Endometrium (tissue), 2 donors: ENCODE data around the gene PRDM16.

Experiments
- FAIRE-seq: peaks from 2 replicates; lab custom pipeline; 2012; peaks lifted over from hg19 to GRCh38; lab: Jason Lieb, UNC
- donor health status: control.
- donor health status: control.

The PRDM16 gene

GRCh38 chr1:3375245-3375644, 306.2 kb downstream of the PRDM16 start:
- FAIRE-seq = no peak

GRCh38 chr1:3377166-3377565, 308.2 kb downstream of the PRDM16 start:
- no peak for FAIRE-seq

- FAIRE-seq = no peak
These were observed 308.7 kb downstream of the PRDM16 start for GRCh38 chr1:3377604-3378279.

- FAIRE-seq = no peak
These were observed 309.6 kb downstream of the PRDM16 start for GRCh38 chr1:3378411-3379208.

- FAIRE-seq = no peak
These were observed 310.9 kb downstream of the PRDM16 start for GRCh38 chr1:3379934-3380333.

GRCh38 chr1:3380469-3380868, 311.5 kb downstream of the PRDM16 start:
- FAIRE-seq = no peak

- FAIRE-seq = no peak
These were observed 312.9 kb downstream of the PRDM16 start for GRCh38 chr1:3381901-3382300.

GRCh38 chr1:3382326-3383057, 313.5 kb downstream of the PRDM16 start:
- FAIRE-seq = no peak

- no peak for FAIRE-seq
These were observed 314.7 kb downstream of the PRDM16 start for GRCh38 chr1:3383679-3384078.

GRCh38 chr1:3384407-3384806, 315.4 kb downstream of the PRDM16 start:
- FAIRE-seq = no peak

- no peak for FAIRE-seq
These were observed 317.4 kb downstream of the PRDM16 start for GRCh38 chr1:3386205-3387002.

- no peak for FAIRE-seq
These were observed 318.4 kb downstream of the PRDM16 start for GRCh38 chr1:3387401-3387800.

GRCh38 chr1:3389093-3389833, 320.3 kb downstream of the PRDM16 start:
- no peak for FAIRE-seq

GRCh38 chr1:3390291-3390690, 321.3 kb downstream of the PRDM16 start:
- FAIRE-seq = no peak

GRCh38 chr1:3391711-3392110, 322.7 kb downstream of the PRDM16 start:
- FAIRE-seq = no peak

- FAIRE-seq = no peak
These were observed 324.3 kb downstream of the PRDM16 start for GRCh38 chr1:3393024-3393986.

- FAIRE-seq = no peak
These were observed 325.3 kb downstream of the PRDM16 start for GRCh38 chr1:3393987-3394920.

GRCh38 chr1:3396411-3396810, 327.4 kb downstream of the PRDM16 start:
- FAIRE-seq = no peak

GRCh38 chr1:3397311-3397710, 328.3 kb downstream of the PRDM16 start:
- no peak for FAIRE-seq
